ENCODE measurements around the gene ARID2.

ARID2 gene

GRCh38 chr12:45721369-45721768 lies 8.1 kb upstream of the ARID2 start:
- no peak for FAIRE-seq

GRCh38 chr12:45721954-45722353 lies 7.6 kb upstream of the ARID2 start:
- no peak for FAIRE-seq

DNA sequence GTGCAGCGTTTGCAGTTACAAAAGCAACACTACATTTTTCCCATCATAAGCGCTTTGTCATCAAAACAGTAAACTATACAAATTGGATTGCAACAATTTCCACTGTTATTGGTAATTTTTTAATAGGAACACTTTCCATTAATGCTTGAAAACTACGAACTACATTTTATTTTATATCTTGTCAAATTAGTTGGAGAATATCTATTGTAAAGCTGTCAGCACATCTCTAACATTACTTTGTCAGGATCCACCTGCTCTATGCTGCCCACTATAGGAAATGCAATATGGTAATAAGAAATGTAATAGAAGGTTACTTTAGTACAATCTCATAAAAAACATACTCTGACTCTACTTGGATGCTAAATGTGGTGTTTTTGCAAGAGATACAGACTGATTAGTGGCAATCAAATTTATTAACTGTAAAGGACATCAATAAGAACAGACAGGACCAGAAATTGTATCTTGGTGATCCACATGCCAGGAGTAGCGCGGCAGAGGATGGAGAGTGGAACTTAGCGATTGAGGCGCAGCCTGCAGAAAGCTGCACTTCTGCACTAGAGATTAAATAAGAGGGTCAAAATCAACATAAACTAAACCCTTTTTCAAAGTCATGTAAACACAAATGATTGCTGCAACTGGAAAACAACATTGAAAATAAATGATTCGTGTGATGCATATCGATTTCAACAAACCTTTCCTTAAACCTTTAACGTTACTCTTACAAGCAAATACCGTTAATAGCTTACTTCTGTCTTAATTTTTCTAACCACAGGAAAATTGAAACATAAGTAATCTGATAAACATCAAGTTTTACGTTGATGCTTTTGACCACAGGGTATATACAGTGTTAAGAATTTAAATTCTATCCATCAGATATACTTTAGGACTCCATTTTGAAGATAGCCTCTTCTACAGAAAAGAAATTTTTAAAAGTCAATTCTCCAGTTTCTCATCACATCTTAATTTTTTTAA lies 3.6 kb upstream of the ARID2 start:
- FAIRE-seq, result peak; percentile 94

GRCh38 chr12:45726603-45727300 lies 2.8 kb upstream of the ARID2 start:
- no peak for FAIRE-seq

GRCh38 chr12:45727301-45727979 lies 2.1 kb upstream of the ARID2 start:
- peak; percentile 96 for FAIRE-seq

DNA sequence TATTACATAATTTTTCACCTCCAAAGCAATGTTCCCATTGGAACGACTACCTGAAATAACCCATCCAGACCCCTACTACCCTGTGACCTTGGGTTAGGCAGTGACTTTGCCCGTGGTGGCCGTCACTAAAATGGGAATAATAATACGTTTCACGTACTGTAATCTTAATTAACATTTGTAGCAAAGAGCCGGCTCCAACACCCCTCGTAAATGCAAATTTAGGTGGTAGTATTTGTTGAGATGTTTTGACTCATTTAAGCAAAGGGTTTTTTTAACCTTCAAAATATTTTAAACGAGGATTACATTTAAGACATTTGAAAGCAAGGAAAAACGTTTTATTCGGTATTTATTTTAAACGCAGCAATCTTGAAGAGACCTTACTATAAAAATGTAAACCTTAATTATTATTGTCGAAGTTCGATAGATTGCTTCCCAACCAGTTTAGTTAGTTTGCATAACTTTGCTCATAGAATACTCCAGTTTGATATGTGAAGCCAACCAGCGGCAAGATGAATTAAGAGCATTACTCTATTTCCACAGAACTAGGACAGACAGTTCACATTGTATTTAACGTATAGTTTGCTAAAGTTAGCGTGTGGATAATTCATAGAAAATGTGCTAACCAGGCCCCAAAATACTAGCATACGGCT lies 1.4 kb upstream of the ARID2 start:
- no peak for FAIRE-seq

- FAIRE-seq, result peak; percentile 94
Observed at GRCh38 chr12:45728630-45729232, 775 bp upstream of the ARID2 start.

DNA sequence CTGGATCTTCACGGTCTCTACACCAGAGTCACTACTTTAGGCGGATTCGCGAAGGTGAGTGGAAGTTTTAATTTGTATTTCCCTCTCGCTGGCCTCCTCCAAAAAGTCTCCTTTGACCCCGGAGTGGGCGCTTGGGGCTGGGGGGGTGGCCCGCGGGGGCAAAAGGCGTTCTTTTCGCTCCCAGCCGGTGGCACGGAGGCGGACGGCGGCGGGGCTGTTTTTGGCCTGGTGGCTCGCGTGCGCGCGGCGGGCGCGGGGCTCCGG lies 510 bp downstream of the ARID2 start:
- no peak for FAIRE-seq

DNA sequence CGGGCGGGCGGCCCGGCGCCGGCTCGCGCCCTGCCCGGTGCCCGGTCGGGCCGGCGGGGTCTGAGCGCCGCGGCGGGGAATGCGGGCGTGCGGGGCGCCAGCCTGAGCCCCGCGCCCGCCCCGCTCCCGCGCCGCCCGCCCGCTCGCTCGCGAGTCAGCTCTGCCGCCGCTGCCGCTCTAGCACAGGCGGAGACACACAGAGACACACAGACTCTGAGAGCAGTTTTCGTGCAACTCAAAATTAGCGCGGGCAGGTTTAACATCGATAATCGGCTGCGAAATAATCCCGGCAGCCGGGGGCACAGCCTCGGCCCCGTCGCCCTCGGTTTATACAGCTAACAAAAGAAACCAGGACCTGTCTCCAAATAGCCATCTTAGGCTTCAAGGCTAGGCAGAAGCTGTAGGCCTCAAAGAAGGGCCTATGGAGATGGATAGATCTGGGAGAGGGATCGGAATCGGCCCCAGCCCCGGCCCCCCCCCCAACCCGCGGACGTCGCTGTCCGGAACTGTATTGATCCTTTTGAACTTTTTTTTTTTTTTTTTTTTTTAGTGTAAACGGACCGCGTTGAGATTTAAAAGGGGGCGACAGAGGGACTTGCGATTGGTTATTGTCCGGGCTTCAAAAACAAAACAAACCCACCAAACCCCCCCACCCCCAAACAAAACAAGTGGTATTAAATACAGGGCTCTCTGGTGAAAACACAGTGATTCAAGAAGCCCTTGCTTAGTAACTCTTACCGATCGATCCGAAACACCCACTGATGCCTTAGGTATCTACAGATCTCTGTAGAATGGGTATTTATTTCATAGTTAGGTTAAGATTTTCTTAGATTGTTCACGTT lies 1.1 kb downstream of the ARID2 start:
- no peak for FAIRE-seq

DNA sequence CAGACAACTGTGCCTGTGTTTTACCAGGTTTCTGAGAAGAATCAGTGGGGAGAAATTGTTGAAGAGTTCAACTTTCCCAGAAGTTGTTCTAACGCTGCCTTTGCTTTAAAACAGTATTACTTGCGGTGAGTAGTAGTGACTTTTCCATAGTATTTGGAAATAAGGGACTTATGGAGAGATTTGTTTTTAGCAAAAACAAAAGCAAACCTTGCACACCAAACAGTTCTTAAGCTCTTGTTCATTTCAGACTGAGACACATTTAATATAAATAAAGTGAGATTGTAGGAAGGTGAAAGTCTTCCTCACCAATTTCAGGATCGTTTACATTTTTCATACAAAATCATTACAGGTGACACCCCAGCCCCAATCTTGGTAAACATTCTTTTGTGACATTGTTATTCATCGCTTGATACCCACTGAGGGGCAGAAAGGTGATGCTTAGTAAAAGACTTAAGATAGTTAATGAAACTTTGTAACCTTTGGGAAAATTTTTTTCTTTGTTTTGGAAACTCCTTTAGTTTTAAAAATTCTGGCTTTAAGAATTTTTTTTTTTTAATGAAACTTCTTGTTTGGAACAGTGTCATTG lies 1.8 kb downstream of the ARID2 start:
- FAIRE-seq, result no peak

GRCh38 chr12:45732250-45732649 lies 2.7 kb downstream of the ARID2 start:
- no peak for FAIRE-seq

GRCh38 chr12:45732936-45733335 lies 3.4 kb downstream of the ARID2 start:
- FAIRE-seq, result no peak

DNA sequence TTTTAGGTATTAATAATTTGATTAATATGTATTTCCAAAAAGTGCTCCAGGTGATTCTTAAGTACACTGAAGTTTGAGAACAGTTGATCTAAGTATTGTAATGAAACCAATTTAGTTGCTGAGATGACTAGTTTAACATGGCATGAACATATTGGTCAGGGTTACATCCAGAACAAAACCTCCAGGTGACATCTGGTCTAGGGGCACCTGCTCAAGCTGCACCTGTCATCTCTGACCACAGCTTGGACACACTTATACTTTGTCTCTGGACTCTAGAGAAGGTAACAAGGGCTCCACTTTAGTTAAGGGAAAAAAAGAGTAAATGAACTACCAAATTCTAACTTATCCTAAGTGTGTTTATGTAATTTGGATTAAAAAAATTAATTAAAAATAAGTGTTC lies 8.1 kb downstream of the ARID2 start:
- no peak for FAIRE-seq

DNA sequence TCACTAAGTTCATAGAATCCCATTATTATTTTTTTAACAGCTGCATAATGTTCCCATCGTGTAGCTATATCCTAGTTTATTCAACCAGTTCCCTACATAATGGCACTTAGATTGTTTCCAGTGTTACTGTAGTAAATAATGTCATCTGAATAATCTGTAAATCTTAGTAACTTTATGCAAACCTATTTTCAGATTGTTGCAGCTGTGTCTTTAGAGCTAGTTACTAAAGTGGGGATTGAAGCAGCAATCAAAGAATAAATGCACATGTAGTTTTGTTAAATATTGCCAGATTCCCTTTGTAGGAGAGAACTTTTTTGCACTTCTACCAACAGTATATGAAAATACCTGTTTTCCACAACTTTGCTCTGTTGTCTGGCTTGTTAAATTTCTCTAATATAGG lies 13.1 kb downstream of the ARID2 start:
- no peak for FAIRE-seq

- no peak for FAIRE-seq
Observed at GRCh38 chr12:45743247-45743646, 13.7 kb downstream of the ARID2 start.

DNA sequence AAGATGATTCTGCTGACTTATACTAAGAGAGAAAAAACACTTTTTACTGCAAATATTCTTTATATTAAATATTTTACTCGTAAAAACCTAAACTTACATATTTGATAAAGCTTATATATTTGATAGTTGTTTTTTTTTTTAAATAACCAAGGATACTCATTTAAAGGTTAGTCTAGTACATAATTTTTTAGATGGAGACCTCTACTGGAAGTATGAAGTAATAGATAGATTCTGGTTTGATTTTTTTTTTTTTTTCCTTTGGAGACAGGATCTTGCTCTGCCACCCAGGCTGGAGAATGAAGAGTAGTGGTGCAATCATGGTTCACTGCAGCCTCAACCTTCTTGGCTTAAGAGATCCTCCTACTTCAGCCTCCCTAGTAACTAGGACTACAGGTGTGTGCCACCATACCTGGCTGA lies 16.4 kb downstream of the ARID2 start:
- FAIRE-seq, result peak; percentile 89

DNA sequence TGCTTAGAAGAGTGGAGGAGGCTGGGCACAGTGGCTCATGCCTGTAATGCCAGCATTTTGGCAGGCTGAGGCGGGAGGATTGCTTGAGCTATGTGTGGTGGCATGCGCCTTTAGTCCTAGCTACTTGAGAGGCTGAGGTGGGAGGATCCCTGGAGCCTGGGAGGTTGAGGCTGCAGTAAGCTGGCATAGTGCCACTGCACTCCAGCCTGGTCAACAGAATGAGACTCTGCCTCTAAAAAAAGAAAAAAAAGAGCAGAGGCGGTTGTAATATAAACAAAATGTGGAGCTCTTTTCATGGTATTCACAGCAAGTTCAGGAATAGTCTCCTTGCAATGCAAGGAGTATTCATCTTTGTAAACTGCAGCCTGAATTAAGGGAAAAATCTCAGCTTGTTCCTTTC lies 27.2 kb downstream of the ARID2 start:
- FAIRE-seq, result no peak

DNA sequence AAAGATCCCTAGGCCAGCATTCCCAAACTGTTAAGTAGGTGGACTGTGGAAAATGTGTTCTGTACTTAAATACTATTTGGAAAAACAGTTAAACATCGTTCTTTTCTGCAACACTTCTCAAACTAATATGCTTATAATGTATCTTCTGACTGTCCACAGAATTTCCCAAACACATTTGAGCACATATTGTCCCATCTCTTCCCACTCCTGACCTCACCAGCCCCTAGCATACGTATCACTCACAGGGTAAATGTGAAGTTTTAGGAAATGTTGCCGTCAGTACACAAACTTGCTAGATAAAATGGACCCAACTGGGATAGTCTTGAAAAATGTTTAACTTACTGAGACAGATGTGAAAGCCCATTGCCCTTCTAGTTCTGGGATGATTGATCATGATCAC lies 27.7 kb downstream of the ARID2 start:
- no peak for FAIRE-seq

- peak; percentile 49 for FAIRE-seq
Observed at GRCh38 chr12:45760333-45760732, 30.8 kb downstream of the ARID2 start.

GRCh38 chr12:45762185-45763110 lies 32.9 kb downstream of the ARID2 start:
- FAIRE-seq, result peak; percentile 82

All from G401.6 (cell line).